ENCODE results near the gene CLHC1.

The CLHC1 gene

GRCh38 chr2:55156326-55156725, 75.8 kb downstream of the CLHC1 start:
- ATAC-seq (ENCODE audit: insufficient read depth, low read depth) (no peak), DNase-seq (no peak)
- H3K36me3 ChIP-seq (ENCODE audit: insufficient read depth, low read length) = no peaks in the 10 kb centered on the region
- TF ChIP-seq CTCF (IDR thresholded peaks at IDR 0.05; ENCODE audit: borderline replicate concordance, extremely low read depth, low read length, poor library complexity, severe bottlenecking) = no peak
- no peak for TF ChIP-seq EZH2 (IDR thresholded peaks at IDR 0.05; ENCODE audit: borderline replicate concordance, low read depth, low read length, severe bottlenecking)
- no peaks in the 10 kb centered on the region for H3K9me3 ChIP-seq (ENCODE audit: insufficient read depth, low read length, severe bottlenecking)
- H3K4me3 ChIP-seq (ENCODE audit: low read depth in 1 of 2, low read length in 2 of 2) = no peak overlapping the region
- H3K4me1 ChIP-seq (ENCODE audit: insufficient read depth, low read length) = peaks cover 6% of the 10 kb centered on the region
- no peak overlapping the region for H3K27ac ChIP-seq (ENCODE audit: low read length)
- no peak overlapping the region for H3K9ac ChIP-seq (ENCODE audit: low read depth, low read length)
- H3K4me2 ChIP-seq (ENCODE audit: insufficient read depth, low read length) = no peak overlapping the region
- no peak overlapping the region for H2AFZ ChIP-seq (ENCODE audit: low read depth, low read length)
- no peaks in the 10 kb centered on the region for H4K20me1 ChIP-seq (ENCODE audit: insufficient read depth, low read length)
- no peaks in the 10 kb centered on the region for H3K27me3 ChIP-seq (ENCODE audit: insufficient read depth, low read length, poor library complexity)
- no peaks in the 10 kb centered on the region for H3K79me2 ChIP-seq (ENCODE audit: insufficient read depth, low read length)

- Histone ChIP-seq H3K9ac (ENCODE audit: low read depth, low read length) (no peak overlapping the region), H3K79me2 (ENCODE audit: insufficient read depth, low read length) (no peaks in the 10 kb centered on the region), H2AFZ (ENCODE audit: low read depth, low read length) (no peak overlapping the region), H3K36me3 (ENCODE audit: insufficient read depth, low read length) (no peaks in the 10 kb centered on the region), H3K27ac (ENCODE audit: low read length) (no peak overlapping the region), H3K9me3 (ENCODE audit: insufficient read depth, low read length, severe bottlenecking) (no peaks in the 10 kb centered on the region), H3K4me3 (ENCODE audit: low read depth in 1 of 2, low read length in 2 of 2) (no peak overlapping the region), H3K4me2 (ENCODE audit: insufficient read depth, low read length) (no peak overlapping the region), H3K27me3 (ENCODE audit: insufficient read depth, low read length, poor library complexity) (no peaks in the 10 kb centered on the region), H3K4me1 (ENCODE audit: insufficient read depth, low read length) (peaks cover 6% of the 10 kb centered on the region), H4K20me1 (ENCODE audit: insufficient read depth, low read length) (no peaks in the 10 kb centered on the region)
- TF ChIP-seq EZH2 (IDR thresholded peaks at IDR 0.05; ENCODE audit: borderline replicate concordance, low read depth, low read length, severe bottlenecking) (no peak), CTCF (IDR thresholded peaks at IDR 0.05; ENCODE audit: borderline replicate concordance, extremely low read depth, low read length, poor library complexity, severe bottlenecking) (no peak)
- ATAC-seq (ENCODE audit: insufficient read depth, low read depth) (no peak), DNase-seq (no peak)
Observed at GRCh38 chr2:55155764-55156281, 76.3 kb downstream of the CLHC1 start.

- H3K4me1 ChIP-seq (ENCODE audit: insufficient read depth, low read length) = peaks cover 6% of the 10 kb centered on the region
- H3K4me3 ChIP-seq (ENCODE audit: low read depth in 1 of 2, low read length in 2 of 2) = no peak overlapping the region
- H3K36me3 ChIP-seq (ENCODE audit: insufficient read depth, low read length) = no peaks in the 10 kb centered on the region
- no peak overlapping the region for H3K4me2 ChIP-seq (ENCODE audit: insufficient read depth, low read length)
- no peak overlapping the region for H3K9ac ChIP-seq (ENCODE audit: low read depth, low read length)
- TF ChIP-seq EZH2 (IDR thresholded peaks at IDR 0.05; ENCODE audit: borderline replicate concordance, low read depth, low read length, severe bottlenecking) (no peak), CTCF (IDR thresholded peaks at IDR 0.05; ENCODE audit: borderline replicate concordance, extremely low read depth, low read length, poor library complexity, severe bottlenecking) (no peak)
- H4K20me1 ChIP-seq (ENCODE audit: insufficient read depth, low read length) = no peaks in the 10 kb centered on the region
- no peak for DNase-seq
- H3K9me3 ChIP-seq (ENCODE audit: insufficient read depth, low read length, severe bottlenecking) = no peaks in the 10 kb centered on the region
- ATAC-seq (ENCODE audit: insufficient read depth, low read depth) = no peak
- H3K79me2 ChIP-seq (ENCODE audit: insufficient read depth, low read length) = no peaks in the 10 kb centered on the region
- H3K27me3 ChIP-seq (ENCODE audit: insufficient read depth, low read length, poor library complexity) = no peaks in the 10 kb centered on the region
- no peak overlapping the region for H3K27ac ChIP-seq (ENCODE audit: low read length)
- no peak overlapping the region for H2AFZ ChIP-seq (ENCODE audit: low read depth, low read length)
Observed at GRCh38 chr2:55155206-55155605, 76.9 kb downstream of the CLHC1 start.

Measured in DND-41 (cell line).